ENCODE measurements around the gene SPATA1. TPM values are rescaled to one million over a fixed set of nuclear protein-coding genes. Genes with fewer than 3 reads are reported as not detected.

The SPATA1 gene
- total and polyA plus RNA-seq, 2 of the 8 experiments (the other 6 are each of a cell fraction or from before 2014, with no cell fraction given): 0.51 to 1.1 TPM

- H3K23me2 ChIP-seq (ENCODE audit: low read depth, low read length): peaks cover 6% of the 10 kb centered on the region; the same call in 1 of the 2 replicates
- POLR2A ChIA-PET (ENCODE audit: partially characterized antibody): no interaction called here
Measured at GRCh38 chr1:84509029-84509428, 2.8 kb downstream of the SPATA1 start.

More at GRCh38 chr1:84509029-84509428, 2.8 kb downstream of the SPATA1 start:
- Histone ChIP-seq H2BK12ac (ENCODE audit: low read depth, low read length) (no peak overlapping the region), H2BK120ac (replicated peaks; ENCODE audit: low read depth, low read length) (no peak overlapping the region), H2AFZ (ENCODE audit: low read length) (no peak overlapping the region), H3K4ac (replicated peaks; ENCODE audit: insufficient read length, low read depth, low read length) (no peak overlapping the region), H3K9me3 (ENCODE audit: insufficient read depth in 2 of 2, low read depth in 1 of 2, low read length in 1 of 2) (no peaks in the 10 kb centered on the region), H4K5ac (ENCODE audit: insufficient read length, low read depth, low read length) (no peak overlapping the region), H3K4me1 (replicated peaks in 1 of 4; ENCODE audit: control insufficient read depth in 3 of 4, insufficient read depth in 4 of 4, low read length in 3 of 4) (peaks cover 0 to 6% (median 1%) of the 10 kb centered on the region in 4 experiments; a peak in 6 of 7 replicates), H4K8ac (ENCODE audit: extremely low read depth, insufficient read depth, low read length) (no peak overlapping the region), H3K27ac (ENCODE audit: low read depth, low read length) (no peak overlapping the region), H3K4me2 (ENCODE audit: insufficient read depth in 1 of 2, low read depth in 2 of 2, low read length in 2 of 2) (no peak overlapping the region), H3K79me2 (ENCODE audit: control insufficient read depth in 1 of 2, insufficient read depth in 2 of 2, low read length in 2 of 2) (peaks cover 3 to 16% of the 10 kb centered on the region in 2 experiments; a peak in 2 of 4 replicates), H2BK20ac (ENCODE audit: low read length) (no peak overlapping the region), H3K18ac (ENCODE audit: extremely low read depth, low read length) (no peak overlapping the region), H4K20me1 (replicated peaks in 1 of 2; ENCODE audit: control insufficient read depth in 1 of 2, insufficient read depth in 2 of 2, low read length in 2 of 2) (peaks cover 8 to 9% of the 10 kb centered on the region in 2 experiments), H3K79me1 (ENCODE audit: low read depth, low read length) (no peaks in the 10 kb centered on the region), H3K14ac (ENCODE audit: insufficient read length) (no peak overlapping the region), H3K27me3 (replicated peaks in 1 of 4; ENCODE audit: control insufficient read depth in 3 of 4, extremely low read depth in 1 of 4, insufficient read depth in 3 of 4, low read length in 3 of 4) (no peaks in the 10 kb centered on the region), H3K36me3 (ENCODE audit: control insufficient read depth in 2 of 4, insufficient read depth in 4 of 4, low read length in 3 of 4) (no peaks in the 10 kb centered on the region), H2AK5ac (ENCODE audit: low read depth, low read length) (no peak overlapping the region), H3K56ac (replicated peaks; ENCODE audit: insufficient read length, low read depth, low read length) (no peak overlapping the region), H3K9ac (replicated peaks in 1 of 4; ENCODE audit: extremely low read depth in 1 of 4, low read depth in 3 of 4, low read length in 3 of 4) (no peak overlapping the region), H2BK15ac (ENCODE audit: low read length) (no peak overlapping the region), H2BK5ac (ENCODE audit: low read depth, low read length) (no peak overlapping the region), H3K4me3 (ENCODE audit: extremely low read depth in 1 of 4, insufficient read depth in 2 of 4, low read depth in 3 of 4, low read length in 4 of 4) (no peak overlapping the region), H4K91ac (replicated peaks; ENCODE audit: insufficient read length, low read length) (no peak overlapping the region), H3K23ac (ENCODE audit: insufficient read length) (no peak overlapping the region)
- CTCF ChIA-PET (ENCODE audit: partially characterized antibody): interaction anchor here (0.6 kb wide), 1 partner anchor 94 kb away, joined by 3 read pairs; no protein-coding TSS in a partner anchor
- TF ChIP-seq ATF3 (IDR thresholded peaks at IDR 0.05; ENCODE audit: insufficient read depth, low read depth, low read length): no peak
- no peak for TF ChIP-seq TBP (IDR thresholded peaks at IDR 0.05; ENCODE audit: low read depth, low read length)
- TF ChIP-seq CTCF (IDR thresholded peaks at IDR 0.05; ENCODE audit: control extremely low read depth in 1 of 3, insufficient read depth in 1 of 3, low read depth in 1 of 3, low read length in 3 of 3): no peak
- TF ChIP-seq TCF12 (IDR thresholded peaks at IDR 0.05; ENCODE audit: low read depth, low read length): no peak
- no peak for TF ChIP-seq USF2 (IDR thresholded peaks at IDR 0.05; ENCODE audit: low read length)
- no peak for TF ChIP-seq CREB1 (IDR thresholded peaks at IDR 0.05)
- TF ChIP-seq ZNF274 (IDR thresholded peaks at IDR 0.05; ENCODE audit: borderline replicate concordance, extremely low read depth, low read length): no peak
- no peak for TF ChIP-seq JUND (IDR thresholded peaks at IDR 0.05; ENCODE audit: low read length)
- TF ChIP-seq RXRA (IDR thresholded peaks at IDR 0.05; ENCODE audit: insufficient read depth, low read depth, low read length): no peak
- no peak for TF ChIP-seq EP300 (IDR thresholded peaks at IDR 0.05; ENCODE audit: borderline replicate concordance in 1 of 2, low read depth in 2 of 2, low read length in 2 of 2)
- DNase-seq (ENCODE audit: low read depth in 1 of 2, low spot score in 2 of 2): no peak
- WGBS, 2 experiments (ENCODE audit: extremely low coverage in 1 of 2, insufficient coverage in 1 of 2, insufficient read length in 1 of 2, insufficient replicate concordance in 2 of 2, low coverage in 1 of 2, low lambda C conversion rate in 2 of 2, missing lambda C conversion rate in 1 of 2): 89% methylated on average over 4 of the region's 4 CpGs; no CpG with 5 or more reads in 1 of the 2 experiments
- no peak for FAIRE-seq
